ENCODE measurements around the gene FZD2.

DNA sequence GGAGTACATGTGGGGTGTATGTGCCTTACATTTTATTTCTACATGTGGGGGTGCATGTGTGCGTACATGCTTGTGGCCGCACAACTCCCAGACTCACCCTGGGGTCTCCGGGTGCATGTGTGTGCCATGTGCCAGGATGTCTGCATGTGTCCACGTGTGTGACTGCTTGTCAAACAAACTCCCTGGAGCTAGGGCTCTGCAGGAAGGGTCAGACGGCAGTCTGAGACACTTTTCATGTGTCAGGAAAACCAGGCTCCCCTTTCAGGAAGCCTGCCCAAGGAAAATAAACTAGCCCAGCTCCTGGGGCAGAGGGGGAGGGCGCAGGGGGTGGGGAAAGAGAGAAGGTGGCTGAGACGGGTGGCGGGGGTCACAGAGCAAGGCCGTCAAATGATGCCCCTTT, 44.7 kb downstream of the FZD2 start:
- TF ChIP-seq, protein P1, sequence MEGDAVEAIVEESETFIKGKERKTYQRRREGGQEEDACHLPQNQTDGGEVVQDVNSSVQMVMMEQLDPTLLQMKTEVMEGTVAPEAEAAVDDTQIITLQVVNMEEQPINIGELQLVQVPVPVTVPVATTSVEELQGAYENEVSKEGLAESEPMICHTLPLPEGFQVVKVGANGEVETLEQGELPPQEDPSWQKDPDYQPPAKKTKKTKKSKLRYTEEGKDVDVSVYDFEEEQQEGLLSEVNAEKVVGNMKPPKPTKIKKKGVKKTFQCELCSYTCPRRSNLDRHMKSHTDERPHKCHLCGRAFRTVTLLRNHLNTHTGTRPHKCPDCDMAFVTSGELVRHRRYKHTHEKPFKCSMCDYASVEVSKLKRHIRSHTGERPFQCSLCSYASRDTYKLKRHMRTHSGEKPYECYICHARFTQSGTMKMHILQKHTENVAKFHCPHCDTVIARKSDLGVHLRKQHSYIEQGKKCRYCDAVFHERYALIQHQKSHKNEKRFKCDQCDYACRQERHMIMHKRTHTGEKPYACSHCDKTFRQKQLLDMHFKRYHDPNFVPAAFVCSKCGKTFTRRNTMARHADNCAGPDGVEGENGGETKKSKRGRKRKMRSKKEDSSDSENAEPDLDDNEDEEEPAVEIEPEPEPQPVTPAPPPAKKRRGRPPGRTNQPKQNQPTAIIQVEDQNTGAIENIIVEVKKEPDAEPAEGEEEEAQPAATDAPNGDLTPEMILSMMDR (IDR thresholded peaks at IDR 0.05) = no peak
- TF ChIP-seq EZH2 (IDR thresholded peaks at IDR 0.05) = no peak
